Gastroesophageal sphincter (tissue), 3 donors: ENCODE results near the gene KLHDC4.

Source experiments
- POLR2A ChIP-seq, 2 donors: fragments of 450-650 bp; IDR thresholded peaks; one replicate each; pipeline ENCODE4 v1.6.1; 2017; ENCODE audit warnings: antibody characterized with exemption in 2 of 2, mild to moderate bottlenecking in 2 of 2, moderate library complexity in 1 of 2
- POLR2AphosphoS5 ChIP-seq: sonication (generic); formaldehyde crosslinking; IDR thresholded peaks from one replicate; pipeline ENCODE4 v1.6.1; 2017; ENCODE audit warnings: antibody characterized with exemption
- TF ChIP-seq, protein P1 (sequence below), 4 experiments: fragments of 200-600 bp in 2 of 4; fragments of 450-650 bp in 2 of 4; sonication (generic) in 1 of 4; IDR thresholded peaks; one replicate each; pipeline ENCODE4 v1.5.1; 2017 to 2019; ENCODE audit warnings: antibody characterized with exemption in 4 of 4, mild to moderate bottlenecking in 2 of 4, moderate library complexity in 2 of 4

DNA sequence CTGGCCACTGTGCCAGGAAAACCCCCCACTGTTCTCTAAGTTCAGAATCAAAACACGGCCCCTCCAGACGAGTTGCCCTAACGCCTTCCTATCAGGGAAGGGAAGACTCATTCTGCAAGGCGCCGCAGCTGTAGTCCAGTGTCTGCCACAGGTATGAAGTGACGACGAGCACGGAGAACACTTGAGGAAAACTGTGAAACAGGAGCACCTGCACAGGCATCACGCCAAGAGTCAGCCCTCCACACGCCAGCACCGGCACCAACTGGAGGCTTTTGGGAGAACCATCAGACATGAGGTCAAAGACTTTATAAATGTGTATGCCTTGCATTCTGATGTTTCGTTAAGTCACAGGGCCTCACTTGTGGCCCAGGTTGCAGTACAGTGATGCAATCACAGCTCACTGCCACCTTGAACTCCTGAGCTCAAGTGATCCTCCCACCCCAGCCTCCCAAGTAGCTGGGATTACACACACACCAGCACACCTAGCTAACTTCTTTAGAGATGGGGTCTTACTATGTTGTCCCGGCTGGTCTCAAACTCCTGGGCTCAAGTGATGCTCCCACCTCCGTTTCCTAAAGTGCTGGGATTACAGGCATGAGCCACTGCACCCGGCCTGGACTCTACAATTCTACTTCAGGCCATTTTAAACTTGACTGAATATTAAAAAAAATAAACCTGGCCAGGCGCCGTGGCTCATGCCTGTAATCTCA is 22.9 kb downstream of the KLHDC4 start:
- TF ChIP-seq, protein P1, sequence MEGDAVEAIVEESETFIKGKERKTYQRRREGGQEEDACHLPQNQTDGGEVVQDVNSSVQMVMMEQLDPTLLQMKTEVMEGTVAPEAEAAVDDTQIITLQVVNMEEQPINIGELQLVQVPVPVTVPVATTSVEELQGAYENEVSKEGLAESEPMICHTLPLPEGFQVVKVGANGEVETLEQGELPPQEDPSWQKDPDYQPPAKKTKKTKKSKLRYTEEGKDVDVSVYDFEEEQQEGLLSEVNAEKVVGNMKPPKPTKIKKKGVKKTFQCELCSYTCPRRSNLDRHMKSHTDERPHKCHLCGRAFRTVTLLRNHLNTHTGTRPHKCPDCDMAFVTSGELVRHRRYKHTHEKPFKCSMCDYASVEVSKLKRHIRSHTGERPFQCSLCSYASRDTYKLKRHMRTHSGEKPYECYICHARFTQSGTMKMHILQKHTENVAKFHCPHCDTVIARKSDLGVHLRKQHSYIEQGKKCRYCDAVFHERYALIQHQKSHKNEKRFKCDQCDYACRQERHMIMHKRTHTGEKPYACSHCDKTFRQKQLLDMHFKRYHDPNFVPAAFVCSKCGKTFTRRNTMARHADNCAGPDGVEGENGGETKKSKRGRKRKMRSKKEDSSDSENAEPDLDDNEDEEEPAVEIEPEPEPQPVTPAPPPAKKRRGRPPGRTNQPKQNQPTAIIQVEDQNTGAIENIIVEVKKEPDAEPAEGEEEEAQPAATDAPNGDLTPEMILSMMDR (IDR thresholded peaks at IDR 0.05): no peak
- TF ChIP-seq POLR2AphosphoS5: no peak
- TF ChIP-seq POLR2A (IDR thresholded peaks at IDR 0.05): no peak
